Measurements from ENCODE around the gene OTOA.

- TF ChIP-seq, protein P1, sequence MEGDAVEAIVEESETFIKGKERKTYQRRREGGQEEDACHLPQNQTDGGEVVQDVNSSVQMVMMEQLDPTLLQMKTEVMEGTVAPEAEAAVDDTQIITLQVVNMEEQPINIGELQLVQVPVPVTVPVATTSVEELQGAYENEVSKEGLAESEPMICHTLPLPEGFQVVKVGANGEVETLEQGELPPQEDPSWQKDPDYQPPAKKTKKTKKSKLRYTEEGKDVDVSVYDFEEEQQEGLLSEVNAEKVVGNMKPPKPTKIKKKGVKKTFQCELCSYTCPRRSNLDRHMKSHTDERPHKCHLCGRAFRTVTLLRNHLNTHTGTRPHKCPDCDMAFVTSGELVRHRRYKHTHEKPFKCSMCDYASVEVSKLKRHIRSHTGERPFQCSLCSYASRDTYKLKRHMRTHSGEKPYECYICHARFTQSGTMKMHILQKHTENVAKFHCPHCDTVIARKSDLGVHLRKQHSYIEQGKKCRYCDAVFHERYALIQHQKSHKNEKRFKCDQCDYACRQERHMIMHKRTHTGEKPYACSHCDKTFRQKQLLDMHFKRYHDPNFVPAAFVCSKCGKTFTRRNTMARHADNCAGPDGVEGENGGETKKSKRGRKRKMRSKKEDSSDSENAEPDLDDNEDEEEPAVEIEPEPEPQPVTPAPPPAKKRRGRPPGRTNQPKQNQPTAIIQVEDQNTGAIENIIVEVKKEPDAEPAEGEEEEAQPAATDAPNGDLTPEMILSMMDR (IDR thresholded peaks at IDR 0.05): no peak
- no peak for TF ChIP-seq ZFX (IDR thresholded peaks at IDR 0.05; ENCODE audit: borderline replicate concordance)
Measured at GRCh38 chr16:21637032-21637968, 26.5 kb upstream of the OTOA start.
